ENCODE data around the gene OR10A5. TPM values are rescaled to one million over a fixed set of nuclear protein-coding genes. Genes with fewer than 3 reads are reported as not detected.
"Not testable (repeated sequence)": the region's sequence is repeated elsewhere in the genome, so short reads cannot be mapped to it uniquely, and the experiment has no call there.

Gene OR10A5
- total RNA-seq, 3 donors from 2014 or later, result not detected

- intact Hi-C loops (cut with DNase I, micrococcal nuclease), result no loop called here
- no peaks in the 10 kb centered on the region for H3K9me3 ChIP-seq
- ATAC-seq (no peak), DNase-seq (no peak)
- no peaks in the 10 kb centered on the region for H3K36me3 ChIP-seq (ENCODE audit: low read depth)
- H3K4me3 ChIP-seq, result no peak within 1 kb of the TSS
- H3K4me1 ChIP-seq (ENCODE audit: low read depth), result no peaks in the 10 kb centered on the region
- no peak for TF ChIP-seq CTCF (IDR thresholded peaks at IDR 0.05)
Measured at GRCh38 chr11:6876325-6876724, 30.8 kb downstream of the OR10A5 start, which contains the start of gene OR10A4. TSS of gene OR10A4 (plus strand) at chr11:6876625. CDS start at chr11:6876648, 23 bp downstream.

GRCh38 chr11:6876914-6877313 lies 31.4 kb downstream of the OR10A5 start:
- Histone ChIP-seq H3K4me1 (ENCODE audit: low read depth) (no peaks in the 10 kb centered on the region), H3K36me3 (ENCODE audit: low read depth) (no peaks in the 10 kb centered on the region), H3K4me3 (no peak overlapping the region), H3K9me3 (no peaks in the 10 kb centered on the region)
- intact Hi-C loops (cut with DNase I, micrococcal nuclease), result no loop called here
- TF ChIP-seq CTCF (IDR thresholded peaks at IDR 0.05), result no peak
- ATAC-seq (no peak), DNase-seq (no peak)

- no peak for DNase-seq
- intact Hi-C loops (cut with DNase I, micrococcal nuclease), result no loop called here
- Histone ChIP-seq H3K36me3 (ENCODE audit: low read depth) (no peaks in the 10 kb centered on the region), H3K4me3 (no peak overlapping the region), H3K9me3 (no peaks in the 10 kb centered on the region), H3K4me1 (ENCODE audit: low read depth) (no peaks in the 10 kb centered on the region)
- no peak for TF ChIP-seq CTCF (IDR thresholded peaks at IDR 0.05)
- ATAC-seq, result no peak
Measured at GRCh38 chr11:6882751-6883150, 37.3 kb downstream of the OR10A5 start.

- H3K4me3 ChIP-seq; ATAC-seq; H3K9me3 ChIP-seq; intact Hi-C loops (cut with DNase I, micrococcal nuclease); H3K36me3 ChIP-seq (ENCODE audit: low read depth); H3K4me1 ChIP-seq (ENCODE audit: low read depth); DNase-seq: not testable (repeated sequence)
Measured at GRCh38 chr11:6887711-6888110, 42.2 kb downstream of the OR10A5 start.

GRCh38 chr11:6888830-6889229 lies 43.3 kb downstream of the OR10A5 start:
- H3K36me3 ChIP-seq (ENCODE audit: low read depth), result no peaks in the 10 kb centered on the region
- peaks cover 3% of the 10 kb centered on the region for H3K9me3 ChIP-seq
- TF ChIP-seq CTCF (IDR thresholded peaks at IDR 0.05), result no peak
- no peak overlapping the region for H3K4me3 ChIP-seq
- H3K4me1 ChIP-seq (ENCODE audit: low read depth), result no peaks in the 10 kb centered on the region
- ATAC-seq, result no peak
- DNase-seq, result no peak
- intact Hi-C loops (cut with DNase I, micrococcal nuclease), result no loop called here

- no peaks in the 10 kb centered on the region for H3K36me3 ChIP-seq (ENCODE audit: low read depth)
- peaks cover 3% of the 10 kb centered on the region for H3K9me3 ChIP-seq
- TF ChIP-seq CTCF (IDR thresholded peaks at IDR 0.05), result no peak
- no peak for DNase-seq
- no peaks in the 10 kb centered on the region for H3K4me1 ChIP-seq (ENCODE audit: low read depth)
- H3K4me3 ChIP-seq, result no peak overlapping the region
- intact Hi-C loops (cut with DNase I, micrococcal nuclease), result no loop called here
- no peak for ATAC-seq
Measured at GRCh38 chr11:6889835-6890234, 44.4 kb downstream of the OR10A5 start.

All from mucosa of descending colon (tissue), 3 donors.